HUES48 (cell line): ENCODE data around the gene PABPN1L.

ENCODE experiments used
- H3K27ac ChIP-seq: one replicate; pipeline ENCODE4 v1.7.0; 2013; ENCODE audit warnings: low read depth, low read length, inconsistent platforms
- H3K27me3 ChIP-seq: 2 replicates; pipeline ENCODE4 v1.6.1; 2013; ENCODE audit warnings: mild to moderate bottlenecking, low read length; ENCODE audit not compliant: control insufficient read depth, insufficient read depth
- H3K36me3 ChIP-seq: 2 replicates; pipeline ENCODE4 v1.6.1; 2013; ENCODE audit warnings: low read length; ENCODE audit not compliant: control insufficient read depth, insufficient read depth
- H3K4me1 ChIP-seq: 2 replicates; pipeline ENCODE4 v1.6.1; 2013; ENCODE audit warnings: mild to moderate bottlenecking, low read length; ENCODE audit not compliant: control insufficient read depth, insufficient read depth
- H3K4me3 ChIP-seq: 2 replicates; pipeline ENCODE4 v1.5.1; 2013; ENCODE audit warnings: mild to moderate bottlenecking, low read depth, low read length
- H3K9ac ChIP-seq: 2 replicates; pipeline ENCODE4 v1.6.1; 2013; ENCODE audit warnings: mild to moderate bottlenecking, low read depth, low read length, moderate library complexity
- H3K9me3 ChIP-seq: 2 replicates; pipeline ENCODE4 v1.6.1; 2013; ENCODE audit warnings: low read length; ENCODE audit not compliant: control insufficient read depth, insufficient read depth

The PABPN1L gene

GRCh38 chr16:88835383-88835782 lies 31.1 kb downstream of the PABPN1L start:
- Histone ChIP-seq H3K27me3 (no peaks in the 10 kb centered on the region), H3K36me3 (peaks cover 23% of the 10 kb centered on the region), H3K4me3 (no peak overlapping the region), H3K27ac (no peak overlapping the region), H3K4me1 (no peaks in the 10 kb centered on the region), H3K9me3 (no peaks in the 10 kb centered on the region), H3K9ac (no peak overlapping the region)

- Histone ChIP-seq H3K27me3 (no peaks in the 10 kb centered on the region), H3K4me3 (no peak overlapping the region), H3K36me3 (peaks cover 16% of the 10 kb centered on the region; the same call in 1 of the 2 replicates), H3K27ac (no peak overlapping the region), H3K4me1 (no peaks in the 10 kb centered on the region), H3K9me3 (no peaks in the 10 kb centered on the region), H3K9ac (no peak overlapping the region)
Observed at GRCh38 chr16:88834670-88835069, 31.8 kb downstream of the PABPN1L start.

- Histone ChIP-seq H3K9ac (no peak overlapping the region), H3K27me3 (no peaks in the 10 kb centered on the region), H3K9me3 (no peaks in the 10 kb centered on the region), H3K4me1 (no peaks in the 10 kb centered on the region), H3K4me3 (no peak overlapping the region), H3K36me3 (0 out of 2 replicates have a peak, but pooled peaks cover 6% of the 10 kb centered on the region), H3K27ac (no peak overlapping the region)
Observed at GRCh38 chr16:88833086-88833485, 33.4 kb downstream of the PABPN1L start.

- Histone ChIP-seq H3K9me3 (no peaks in the 10 kb centered on the region), H3K27me3 (no peaks in the 10 kb centered on the region), H3K4me3 (no peak overlapping the region), H3K9ac (no peak overlapping the region), H3K36me3 (0 out of 2 replicates have a peak, but pooled peaks cover 9% of the 10 kb centered on the region), H3K4me1 (no peaks in the 10 kb centered on the region), H3K27ac (no peak overlapping the region)
Observed at GRCh38 chr16:88831838-88832237, 34.6 kb downstream of the PABPN1L start.

- H3K4me1 ChIP-seq, result no peaks in the 10 kb centered on the region
- H3K36me3 ChIP-seq, result 0 out of 2 replicates have a peak, but pooled peaks cover 9% of the 10 kb centered on the region
- no peaks in the 10 kb centered on the region for H3K27me3 ChIP-seq
- H3K27ac ChIP-seq, result no peak overlapping the region
- H3K9ac ChIP-seq, result no peak overlapping the region
- H3K9me3 ChIP-seq, result no peaks in the 10 kb centered on the region
- no peak overlapping the region for H3K4me3 ChIP-seq
Observed at GRCh38 chr16:88830783-88831182, 35.7 kb downstream of the PABPN1L start.

- Histone ChIP-seq H3K4me1 (no peaks in the 10 kb centered on the region), H3K27me3 (no peaks in the 10 kb centered on the region), H3K36me3 (0 out of 2 replicates have a peak, but pooled peaks cover 8% of the 10 kb centered on the region), H3K27ac (no peak overlapping the region), H3K4me3 (no peak overlapping the region), H3K9ac (no peak overlapping the region), H3K9me3 (no peaks in the 10 kb centered on the region)
Observed at GRCh38 chr16:88830258-88830657, 36.2 kb downstream of the PABPN1L start.

GRCh38 chr16:88828711-88829110 lies 37.7 kb downstream of the PABPN1L start:
- Histone ChIP-seq H3K9ac (no peak overlapping the region), H3K4me1 (no peaks in the 10 kb centered on the region), H3K27ac (no peak overlapping the region), H3K36me3 (0 out of 2 replicates have a peak, but pooled peaks cover 3% of the 10 kb centered on the region), H3K9me3 (no peaks in the 10 kb centered on the region), H3K27me3 (no peaks in the 10 kb centered on the region), H3K4me3 (no peak overlapping the region)

GRCh38 chr16:88827727-88828126 lies 38.7 kb downstream of the PABPN1L start:
- Histone ChIP-seq H3K4me1 (no peaks in the 10 kb centered on the region), H3K4me3 (no peak overlapping the region), H3K27me3 (no peaks in the 10 kb centered on the region), H3K36me3 (peaks cover 5% of the 10 kb centered on the region; the same call in 1 of the 2 replicates), H3K9me3 (no peaks in the 10 kb centered on the region), H3K27ac (no peak overlapping the region), H3K9ac (no peak overlapping the region)

GRCh38 chr16:88826070-88826840 lies 40.2 kb downstream of the PABPN1L start:
- H3K9me3 ChIP-seq, result no peaks in the 10 kb centered on the region
- no peak overlapping the region for H3K27ac ChIP-seq
- no peaks in the 10 kb centered on the region for H3K4me1 ChIP-seq
- no peak overlapping the region for H3K4me3 ChIP-seq
- no peak overlapping the region for H3K9ac ChIP-seq
- no peaks in the 10 kb centered on the region for H3K27me3 ChIP-seq
- peaks cover 12% of the 10 kb centered on the region; the same call in 1 of the 2 replicates for H3K36me3 ChIP-seq

- Histone ChIP-seq H3K9ac (no peak overlapping the region), H3K4me1 (no peaks in the 10 kb centered on the region), H3K27ac (no peak overlapping the region), H3K4me3 (no peak overlapping the region), H3K36me3 (peaks cover 12% of the 10 kb centered on the region; the same call in 1 of the 2 replicates), H3K9me3 (no peaks in the 10 kb centered on the region), H3K27me3 (no peaks in the 10 kb centered on the region)
Observed at GRCh38 chr16:88825146-88825545, 41.3 kb downstream of the PABPN1L start.

GRCh38 chr16:88824256-88825077 lies 42.0 kb downstream of the PABPN1L start:
- Histone ChIP-seq H3K4me3 (no peak overlapping the region), H3K4me1 (no peaks in the 10 kb centered on the region), H3K27ac (no peak overlapping the region), H3K36me3 (peaks cover 12% of the 10 kb centered on the region; the same call in 1 of the 2 replicates), H3K9me3 (no peaks in the 10 kb centered on the region), H3K9ac (no peak overlapping the region), H3K27me3 (no peaks in the 10 kb centered on the region)
